CD4-positive, alpha-beta T cell treated with Interleukin-4 for 1 hour (primary cell): ENCODE results near the gene ELL2.

Experiments
- DNase-seq, 2 donors: peaks; one replicate each; pipeline ENCODE4 v3.0.0-alpha.2; 2020 to 2022

Gene ELL2

GRCh38 chr5:95954716-95955115 is 6.9 kb downstream of the ELL2 start:
- no peak for DNase-seq

- DNase-seq = no peak
Measured at GRCh38 chr5:95953021-95953702, 8.5 kb downstream of the ELL2 start.

GRCh38 chr5:95951916-95952315 is 9.7 kb downstream of the ELL2 start:
- DNase-seq = no peak

GRCh38 chr5:95949810-95950209 is 11.8 kb downstream of the ELL2 start:
- no peak for DNase-seq

GRCh38 chr5:95948631-95949030 is 13.0 kb downstream of the ELL2 start:
- DNase-seq = no peak

- no peak for DNase-seq
Measured at GRCh38 chr5:95946451-95946850, 15.2 kb downstream of the ELL2 start.

- DNase-seq = no peak
Measured at GRCh38 chr5:95942968-95943367, 18.7 kb downstream of the ELL2 start.

- no peak for DNase-seq
Measured at GRCh38 chr5:95942414-95942813, 19.2 kb downstream of the ELL2 start.

GRCh38 chr5:95941756-95942155 is 19.9 kb downstream of the ELL2 start:
- no peak for DNase-seq

- no peak for DNase-seq
Measured at GRCh38 chr5:95940758-95941682, 20.6 kb downstream of the ELL2 start.

GRCh38 chr5:95939465-95939864 is 22.2 kb downstream of the ELL2 start:
- no peak for DNase-seq

GRCh38 chr5:95938766-95939165 is 22.9 kb downstream of the ELL2 start:
- no peak for DNase-seq

- no peak for DNase-seq
Measured at GRCh38 chr5:95938347-95938746, 23.3 kb downstream of the ELL2 start.

- DNase-seq = no peak
Measured at GRCh38 chr5:95937607-95938152, 24.0 kb downstream of the ELL2 start.

GRCh38 chr5:95936812-95937397 is 24.7 kb downstream of the ELL2 start:
- no peak for DNase-seq

GRCh38 chr5:95935553-95936100 is 26.0 kb downstream of the ELL2 start:
- no peak for DNase-seq

- DNase-seq = no peak
Measured at GRCh38 chr5:95934207-95934804, 27.3 kb downstream of the ELL2 start.

- DNase-seq = no peak
Measured at GRCh38 chr5:95932941-95933340, 28.7 kb downstream of the ELL2 start.

- DNase-seq = no peak
Measured at GRCh38 chr5:95931079-95931833, 30.4 kb downstream of the ELL2 start.

- no peak for DNase-seq
Measured at GRCh38 chr5:95930141-95930930, 31.3 kb downstream of the ELL2 start.

- no peak for DNase-seq
Measured at GRCh38 chr5:95928724-95929253, 32.9 kb downstream of the ELL2 start.
